A549 (cell line): ENCODE measurements around the gene TPM1.

Experiments used
- CTCF ChIP-seq: fragments of >200 bp; sonication (Bioruptor Twin); formaldehyde crosslinking; IDR thresholded peaks from 3 replicates; pipeline ENCODE4 v1.5.1; 2016
- JUN ChIP-seq, 2 experiments: fragments of >200 bp; sonication (Bioruptor Twin); formaldehyde crosslinking; IDR thresholded peaks; 2 replicates in 1 of 2; 3 replicates in 1 of 2; pipeline ENCODE4 v1.6.1; 2016 to 2017
- KDM1A ChIP-seq: fragments of 200-600 bp; sonication (generic); IDR thresholded peaks from 2 replicates; pipeline ENCODE4 v1.6.1; 2016; ENCODE audit warnings: low read depth, mild to moderate bottlenecking
- MAX ChIP-seq: IDR thresholded peaks from 2 replicates; pipeline ENCODE4 v1.6.1; 2012
- NR3C1 ChIP-seq: fragments of >200 bp; sonication (Bioruptor Twin); formaldehyde crosslinking; IDR thresholded peaks from 3 replicates; pipeline ENCODE4 v1.6.1; 2017
- POLR2A ChIP-seq: IDR thresholded peaks from 2 replicates; pipeline ENCODE4 v1.6.1; 2012; ENCODE audit warnings: mild to moderate bottlenecking, low read length
- RAD21 ChIP-seq, 2 experiments: fragments of >200 bp in 1 of 2; sonication (Bioruptor Twin) in 1 of 2; formaldehyde crosslinking in 1 of 2; IDR thresholded peaks in 1 of 2; conservative IDR thresholded peaks in 1 of 2; 2 replicates in 1 of 2; 3 replicates in 1 of 2; pipeline ENCODE4 v1.6.1; 2012 to 2018; ENCODE audit warnings: inconsistent platforms in 1 of 2
- RCOR1 ChIP-seq: fragments of 150-350 bp; IDR thresholded peaks from 2 replicates; pipeline ENCODE4 v1.6.1; 2014; ENCODE audit warnings: antibody characterized with exemption, low read length, low read depth
- REST ChIP-seq: fragments of 200-600 bp; sonication (generic); IDR thresholded peaks from 2 replicates; pipeline ENCODE4 v1.6.1; 2016; ENCODE audit warnings: antibody characterized with exemption, mild to moderate bottlenecking, moderate library complexity

GRCh38 chr15:63063877-63064409 is 21.4 kb downstream of the TPM1 start:
- TF ChIP-seq POLR2A: no peak
- TF ChIP-seq RAD21 (conservative IDR thresholded peaks at IDR 0.05 in 1 of 2, IDR thresholded peaks at IDR 0.05 in 1 of 2): no peak
- TF ChIP-seq REST: no peak
- no peak for TF ChIP-seq CTCF
- TF ChIP-seq MAX: no peak
- no peak for TF ChIP-seq KDM1A
- TF ChIP-seq RCOR1: no peak
- TF ChIP-seq NR3C1: no peak
- TF ChIP-seq JUN (IDR thresholded peaks at IDR 0.05): peak in 1 of 2 experiments; percentile 14; a peak in 1 of 5 replicates
